GM20431 (cell line): ENCODE results near the gene ARL14.

Experiments
- in situ Hi-C: fragments of 300-500 bp; cut with MseI, MboI; formaldehyde crosslinking; loops from one replicate; pipeline ENCODE4 v1.15.0; 2020; ENCODE audit warnings: low sequenced_read_pairs; ENCODE audit not compliant: unreplicated experiment

ARL14 gene

GRCh38 chr3:160676547-160677303 lies at the start of gene ARL14:
TSS of gene ARL14 (plus strand) at chr3:160677160. CDS start at chr3:160677347, 187 bp downstream.
- in situ Hi-C loops: no loop called here

- in situ Hi-C loops: no loop called here
These were observed 47.5 kb upstream of the ARL14 start for GRCh38 chr3:160629491-160629890.

- in situ Hi-C loops: no loop called here
These were observed 43.4 kb upstream of the ARL14 start for GRCh38 chr3:160633361-160634083.

- in situ Hi-C loops: no loop called here
These were observed 41.7 kb upstream of the ARL14 start for GRCh38 chr3:160635213-160635612.

- in situ Hi-C loops: no loop called here
These were observed 39.9 kb upstream of the ARL14 start for GRCh38 chr3:160637086-160637485.

GRCh38 chr3:160638184-160638583 lies 38.8 kb upstream of the ARL14 start:
- in situ Hi-C loops: no loop called here

- in situ Hi-C loops: no loop called here
These were observed 35.2 kb upstream of the ARL14 start for GRCh38 chr3:160641665-160642309.

- in situ Hi-C loops: no loop called here
These were observed 33.0 kb upstream of the ARL14 start for GRCh38 chr3:160643994-160644393.

- in situ Hi-C loops: no loop called here
These were observed 32.5 kb upstream of the ARL14 start for GRCh38 chr3:160644491-160644890.

GRCh38 chr3:160648701-160649100 lies 28.3 kb upstream of the ARL14 start:
- in situ Hi-C loops: no loop called here

GRCh38 chr3:160649596-160649995 lies 27.4 kb upstream of the ARL14 start:
- in situ Hi-C loops: no loop called here

GRCh38 chr3:160653512-160653911 lies 23.4 kb upstream of the ARL14 start:
- in situ Hi-C loops: no loop called here

GRCh38 chr3:160660902-160661301 lies 16.1 kb upstream of the ARL14 start:
- in situ Hi-C loops: no loop called here

- in situ Hi-C loops: no loop called here
These were observed 15.3 kb upstream of the ARL14 start for GRCh38 chr3:160661660-160662059.

- in situ Hi-C loops: no loop called here
These were observed 11.7 kb upstream of the ARL14 start for GRCh38 chr3:160665231-160665630.

GRCh38 chr3:160665784-160666526 lies 11.0 kb upstream of the ARL14 start:
- in situ Hi-C loops: no loop called here

GRCh38 chr3:160667452-160667851 lies 9.5 kb upstream of the ARL14 start:
- in situ Hi-C loops: no loop called here

GRCh38 chr3:160668454-160668853 lies 8.5 kb upstream of the ARL14 start:
- in situ Hi-C loops: no loop called here

GRCh38 chr3:160671231-160671630 lies 5.7 kb upstream of the ARL14 start:
- in situ Hi-C loops: no loop called here

GRCh38 chr3:160671995-160672394 lies 5.0 kb upstream of the ARL14 start:
- in situ Hi-C loops: no loop called here
